Right atrium auricular region (tissue), 2 donors: ENCODE data around the gene HLA-DPA1. TPM values are rescaled to one million over a fixed set of nuclear protein-coding genes. Genes with fewer than 3 reads are reported as not detected.

Experiments used
- DNase-seq: peaks from one replicate; pipeline ENCODE4 v3.0.0-alpha.2; 2019; ENCODE audit warnings: low spot score
- H3K27ac ChIP-seq, 2 donors: fragments of 200-600 bp; sonication (generic); 1 replicate in 1 of 2; 2 replicates in 1 of 2; pipeline ENCODE4 v1.5.1; 2016 to 2019
- H3K27me3 ChIP-seq, 2 donors: fragments of 200-600 bp; sonication (generic); one replicate each; pipeline versions ENCODE4 v1.5.1 to v1.6.0; 2017 to 2019
- H3K36me3 ChIP-seq: fragments of 200-600 bp; sonication (generic); one replicate; pipeline ENCODE4 v1.5.1; 2016
- H3K4me1 ChIP-seq, 2 donors: fragments of 200-600 bp; sonication (generic); one replicate each; pipeline versions ENCODE4 v1.5.1 to v1.6.0; 2017 to 2019
- H3K4me3 ChIP-seq, 2 donors: fragments of 200-600 bp; sonication (generic); 1 replicate in 1 of 2; 2 replicates in 1 of 2; pipeline ENCODE4 v1.5.1; 2017 to 2019; ENCODE audit warnings: mild to moderate bottlenecking in 1 of 2, moderate library complexity in 1 of 2
- H3K9me3 ChIP-seq, 2 donors: fragments of 200-600 bp; sonication (generic); one replicate each; pipeline ENCODE4 v1.5.1; 2019
- CTCF ChIP-seq, 2 donors: fragments of 200-600 bp; sonication (generic); IDR thresholded peaks; one replicate each; pipeline ENCODE4 v1.5.1; 2019; ENCODE audit warnings: antibody characterized with exemption in 2 of 2
- total RNA-seq, 2 donors: library from RNA; depleted of rRNA; stranded (reverse); fragments of >200 nt; gene quantifications; one replicate each; pipeline ENCODE4 v1.1.0, GENCODE V29; 2016

Gene HLA-DPA1
- total RNA-seq, 2 donors from 2014 or later = 13.1 to 60.5 TPM

- DNase-seq = no peak
- H3K4me1 ChIP-seq = peaks cover 0 to 10% of the 10 kb centered on the region in 2 donors
- TF ChIP-seq CTCF (IDR thresholded peaks at IDR 0.05) = no peak
- no peak overlapping the region for H3K27ac ChIP-seq
- no peaks in the 10 kb centered on the region for H3K36me3 ChIP-seq
- no peak overlapping the region for H3K4me3 ChIP-seq
- peaks cover 10 to 22% of the 10 kb centered on the region in 2 donors for H3K27me3 ChIP-seq
- H3K9me3 ChIP-seq = no peaks in the 10 kb centered on the region
Measured at GRCh38 chr6:33116841-33117711, 43.6 kb upstream of the HLA-DPA1 start.

- H3K36me3 ChIP-seq = no peaks in the 10 kb centered on the region
- H3K4me1 ChIP-seq = peaks cover 0 to 10% of the 10 kb centered on the region in 2 donors
- no peak for TF ChIP-seq CTCF (IDR thresholded peaks at IDR 0.05)
- H3K27me3 ChIP-seq = peaks cover 10 to 22% of the 10 kb centered on the region in 2 donors
- no peak overlapping the region for H3K27ac ChIP-seq
- DNase-seq = no peak
- H3K4me3 ChIP-seq = no peak overlapping the region
- H3K9me3 ChIP-seq = no peaks in the 10 kb centered on the region
Measured at GRCh38 chr6:33116417-33116816, 43.0 kb upstream of the HLA-DPA1 start.

GRCh38 chr6:33114406-33114805 is 41.0 kb upstream of the HLA-DPA1 start:
- Histone ChIP-seq H3K4me1 (peaks cover 0 to 10% of the 10 kb centered on the region in 2 donors), H3K27me3 (peaks cover 10 to 22% of the 10 kb centered on the region in 2 donors), H3K36me3 (no peaks in the 10 kb centered on the region), H3K27ac (no peak overlapping the region), H3K9me3 (no peaks in the 10 kb centered on the region), H3K4me3 (no peak overlapping the region)
- no peak for TF ChIP-seq CTCF (IDR thresholded peaks at IDR 0.05)
- DNase-seq = no peak

- no peak overlapping the region for H3K4me3 ChIP-seq
- peaks cover 10 to 22% of the 10 kb centered on the region in 2 donors for H3K27me3 ChIP-seq
- no peak for DNase-seq
- no peaks in the 10 kb centered on the region for H3K36me3 ChIP-seq
- peaks cover 0 to 10% of the 10 kb centered on the region in 2 donors for H3K4me1 ChIP-seq
- no peak overlapping the region for H3K27ac ChIP-seq
- TF ChIP-seq CTCF (IDR thresholded peaks at IDR 0.05) = no peak
- no peaks in the 10 kb centered on the region for H3K9me3 ChIP-seq
Measured at GRCh38 chr6:33113755-33114154, 40.3 kb upstream of the HLA-DPA1 start.

- no peak overlapping the region for H3K27ac ChIP-seq
- TF ChIP-seq CTCF (IDR thresholded peaks at IDR 0.05) = no peak
- DNase-seq = no peak
- no peak overlapping the region for H3K4me3 ChIP-seq
- peaks cover 2 to 11% of the 10 kb centered on the region in 2 donors for H3K27me3 ChIP-seq
- H3K9me3 ChIP-seq = no peaks in the 10 kb centered on the region
- H3K36me3 ChIP-seq = no peaks in the 10 kb centered on the region
- H3K4me1 ChIP-seq = peaks cover 0 to 8% of the 10 kb centered on the region in 2 donors
Measured at GRCh38 chr6:33112148-33112547, 38.7 kb upstream of the HLA-DPA1 start.
